ENCODE results near the gene RIBC2. TPM values are rescaled to one million over a fixed set of nuclear protein-coding genes. Genes with fewer than 3 reads are reported as not detected.
A peak's percentile ranks its signal among the peaks of the same experiment; 100 is the strongest.

Gene RIBC2
- total RNA-seq, 2 donors from 2014 or later, result 6.0 to 7.4 TPM

GRCh38 chr22:45452565-45453379 is 39.3 kb downstream of the RIBC2 start:
- H3K27ac ChIP-seq, result peak overlapping the region in 1 of 2 donors; percentile 38
- no peaks in the 10 kb centered on the region for H3K4me1 ChIP-seq (replicated peaks)
- TF ChIP-seq CTCF (IDR thresholded peaks at IDR 0.05) (no peak), POLR2A (IDR thresholded peaks at IDR 0.05) (no peak), POLR2AphosphoS5 (IDR thresholded peaks at IDR 0.05) (no peak)
- 61% methylated on average over 8 of the region's 8 CpGs for WGBS
- H3K4me3 ChIP-seq, result no peak overlapping the region
- intact Hi-C loops (cut with DNase I), result no loop called here
- no peaks in the 10 kb centered on the region for H3K27me3 ChIP-seq (replicated peaks; ENCODE audit: insufficient read depth)
- H3K36me3 ChIP-seq, result no peaks in the 10 kb centered on the region
- DNase-seq (ENCODE audit: low spot score), result no peak
- no peaks in the 10 kb centered on the region for H3K9me3 ChIP-seq

GRCh38 chr22:45453764-45454163 is 40.3 kb downstream of the RIBC2 start:
- Histone ChIP-seq H3K36me3 (no peaks in the 10 kb centered on the region), H3K4me1 (replicated peaks) (no peaks in the 10 kb centered on the region), H3K27ac (peak overlapping the region in 1 of 2 donors; percentile 4), H3K27me3 (replicated peaks; ENCODE audit: insufficient read depth) (no peaks in the 10 kb centered on the region), H3K9me3 (no peaks in the 10 kb centered on the region), H3K4me3 (no peak overlapping the region)
- DNase-seq (ENCODE audit: low spot score), result no peak
- TF ChIP-seq POLR2A (IDR thresholded peaks at IDR 0.05) (no peak), CTCF (IDR thresholded peaks at IDR 0.05) (no peak), POLR2AphosphoS5 (IDR thresholded peaks at IDR 0.05) (no peak)
- intact Hi-C loops (cut with DNase I), result no loop called here
- WGBS, result 94% methylated on average over 6 of the region's 6 CpGs

- H3K9me3 ChIP-seq, result no peaks in the 10 kb centered on the region
- no peaks in the 10 kb centered on the region for H3K36me3 ChIP-seq
- H3K27me3 ChIP-seq (replicated peaks; ENCODE audit: insufficient read depth), result no peaks in the 10 kb centered on the region
- 78% methylated on average over 4 of the region's 4 CpGs for WGBS
- no peak for DNase-seq (ENCODE audit: low spot score)
- intact Hi-C loops (cut with DNase I), result no loop called here
- no peak for TF ChIP-seq CTCF (IDR thresholded peaks at IDR 0.05)
- no peak for TF ChIP-seq POLR2A (IDR thresholded peaks at IDR 0.05)
- TF ChIP-seq POLR2AphosphoS5 (IDR thresholded peaks at IDR 0.05), result no peak
- no peaks in the 10 kb centered on the region for H3K4me1 ChIP-seq (replicated peaks)
- no peak overlapping the region for H3K4me3 ChIP-seq
- H3K27ac ChIP-seq, result no peak overlapping the region
Measured at GRCh38 chr22:45454275-45454674, 40.8 kb downstream of the RIBC2 start.

- Histone ChIP-seq H3K27ac (no peak overlapping the region), H3K9me3 (no peaks in the 10 kb centered on the region), H3K36me3 (no peaks in the 10 kb centered on the region), H3K4me1 (replicated peaks) (no peaks in the 10 kb centered on the region), H3K4me3 (no peak overlapping the region), H3K27me3 (replicated peaks; ENCODE audit: insufficient read depth) (no peaks in the 10 kb centered on the region)
- intact Hi-C loops (cut with DNase I), result no loop called here
- TF ChIP-seq POLR2A (IDR thresholded peaks at IDR 0.05), result no peak
- TF ChIP-seq POLR2AphosphoS5 (IDR thresholded peaks at IDR 0.05), result no peak
- TF ChIP-seq CTCF (IDR thresholded peaks at IDR 0.05), result no peak
- no peak for DNase-seq (ENCODE audit: low spot score)
- 85% methylated on average over 14 of the region's 14 CpGs for WGBS
Measured at GRCh38 chr22:45455212-45455611, 41.7 kb downstream of the RIBC2 start.

GRCh38 chr22:45455621-45456020 is 42.1 kb downstream of the RIBC2 start:
- DNase-seq (ENCODE audit: low spot score), result no peak
- TF ChIP-seq POLR2A (IDR thresholded peaks at IDR 0.05) (no peak), CTCF (IDR thresholded peaks at IDR 0.05) (no peak), POLR2AphosphoS5 (IDR thresholded peaks at IDR 0.05) (no peak)
- no peak overlapping the region for H3K27ac ChIP-seq
- H3K27me3 ChIP-seq (replicated peaks; ENCODE audit: insufficient read depth), result no peaks in the 10 kb centered on the region
- H3K36me3 ChIP-seq, result no peaks in the 10 kb centered on the region
- intact Hi-C loops (cut with DNase I), result no loop called here
- H3K9me3 ChIP-seq, result no peaks in the 10 kb centered on the region
- no peaks in the 10 kb centered on the region for H3K4me1 ChIP-seq (replicated peaks)
- no peak overlapping the region for H3K4me3 ChIP-seq
- WGBS, result 90% methylated on average over 4 of the region's 4 CpGs
